Cardiac fibroblast (primary cell): ENCODE measurements around the gene EMC1.
A peak's percentile ranks its signal among the peaks of the same experiment; 100 is the strongest.
"Not testable (repeated sequence)": the region's sequence is repeated elsewhere in the genome, so short reads cannot be mapped to it uniquely, and the experiment has no call there.

Source experiments
- DNase-seq, 2 donors: peaks; one replicate each; pipeline versions ENCODE4 v3.0.0 to v3.0.0-alpha.2; 2010; ENCODE audit warnings: low read depth in 2 of 2
- H3K4me3 ChIP-seq, 2 donors: replicated peaks in 1 of 2; 1 replicate in 1 of 2; 2 replicates in 1 of 2; pipeline ENCODE4 v1.5.1; 2011; ENCODE audit warnings: low read depth in 2 of 2, low read length in 2 of 2, mild to moderate bottlenecking in 2 of 2, moderate library complexity in 1 of 2
- CTCF ChIP-seq: IDR thresholded peaks from one replicate; pipeline ENCODE4 v1.5.1; 2011; ENCODE audit warnings: low read depth, mild to moderate bottlenecking, low read length, inconsistent platforms

EMC1 gene

GRCh38 chr1:19182223-19182622 is 69.1 kb downstream of the EMC1 start:
- no peak overlapping the region for H3K4me3 ChIP-seq
- TF ChIP-seq CTCF = no peak
- DNase-seq = no peak

GRCh38 chr1:19180265-19180657 is 71.1 kb downstream of the EMC1 start:
- H3K4me3 ChIP-seq, DNase-seq: not testable (repeated sequence)

- no peak overlapping the region for H3K4me3 ChIP-seq
- DNase-seq = peak; percentile 47 to 74
- TF ChIP-seq CTCF = peak; percentile 22
Measured at GRCh38 chr1:19179597-19180264, 71.6 kb downstream of the EMC1 start.

GRCh38 chr1:19178734-19179398 is 72.5 kb downstream of the EMC1 start:
- DNase-seq = no peak

GRCh38 chr1:19177811-19178210 is 73.5 kb downstream of the EMC1 start:
- H3K4me3 ChIP-seq = no peak overlapping the region
- no peak for DNase-seq
- TF ChIP-seq CTCF = no peak

More at GRCh38 chr1:19178734-19179398, 72.5 kb downstream of the EMC1 start:
- H3K4me3 ChIP-seq = no peak overlapping the region
- no peak for TF ChIP-seq CTCF

- peak in 1 of 2 donors; percentile 38 for DNase-seq
- TF ChIP-seq CTCF = no peak
- H3K4me3 ChIP-seq = no peak overlapping the region
Measured at GRCh38 chr1:19169642-19170041, 81.7 kb downstream of the EMC1 start.

GRCh38 chr1:19167140-19167539 is 84.2 kb downstream of the EMC1 start:
- no peak for TF ChIP-seq CTCF
- H3K4me3 ChIP-seq = no peak overlapping the region
- no peak for DNase-seq
